Measurements from ENCODE around the gene SLC6A4. TPM values are rescaled to one million over a fixed set of nuclear protein-coding genes. Genes with fewer than 3 reads are reported as not detected.

Gene SLC6A4
- total RNA-seq, 6 experiments from 2014 or later, result not detected

DNA sequence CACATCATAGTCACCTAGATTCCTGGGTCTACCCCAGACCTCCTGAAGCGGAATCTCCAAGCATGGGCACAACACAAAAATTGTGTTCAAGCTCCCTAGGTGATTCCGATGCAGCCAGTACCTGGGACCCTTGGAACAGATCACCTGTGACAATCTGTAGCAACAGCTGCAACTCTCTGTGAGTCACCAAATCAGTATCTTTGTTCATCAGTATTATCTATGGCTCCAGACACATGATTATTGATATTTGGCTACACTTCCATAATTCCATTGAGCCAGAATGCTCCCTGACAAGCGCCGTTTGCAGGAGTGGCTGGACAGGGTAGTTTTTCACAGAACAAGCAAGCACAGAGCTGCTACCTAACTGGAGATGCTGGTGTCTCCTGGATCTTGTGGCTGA is 16.2 kb downstream of the SLC6A4 start:
- WGBS (ENCODE audit: insufficient coverage, low coverage, low lambda C conversion rate, missing lambda C conversion rate), result 80% methylated on average over 1 of the region's 4 CpGs
- H3K27me3 ChIP-seq, result no peaks in the 10 kb centered on the region
- ATAC-seq (peak in 1 of 4 donors; percentile 9), DNase-seq (no peak)
- no peak for TF ChIP-seq POLR2A (IDR thresholded peaks at IDR 0.05)
- TF ChIP-seq, protein P1, sequence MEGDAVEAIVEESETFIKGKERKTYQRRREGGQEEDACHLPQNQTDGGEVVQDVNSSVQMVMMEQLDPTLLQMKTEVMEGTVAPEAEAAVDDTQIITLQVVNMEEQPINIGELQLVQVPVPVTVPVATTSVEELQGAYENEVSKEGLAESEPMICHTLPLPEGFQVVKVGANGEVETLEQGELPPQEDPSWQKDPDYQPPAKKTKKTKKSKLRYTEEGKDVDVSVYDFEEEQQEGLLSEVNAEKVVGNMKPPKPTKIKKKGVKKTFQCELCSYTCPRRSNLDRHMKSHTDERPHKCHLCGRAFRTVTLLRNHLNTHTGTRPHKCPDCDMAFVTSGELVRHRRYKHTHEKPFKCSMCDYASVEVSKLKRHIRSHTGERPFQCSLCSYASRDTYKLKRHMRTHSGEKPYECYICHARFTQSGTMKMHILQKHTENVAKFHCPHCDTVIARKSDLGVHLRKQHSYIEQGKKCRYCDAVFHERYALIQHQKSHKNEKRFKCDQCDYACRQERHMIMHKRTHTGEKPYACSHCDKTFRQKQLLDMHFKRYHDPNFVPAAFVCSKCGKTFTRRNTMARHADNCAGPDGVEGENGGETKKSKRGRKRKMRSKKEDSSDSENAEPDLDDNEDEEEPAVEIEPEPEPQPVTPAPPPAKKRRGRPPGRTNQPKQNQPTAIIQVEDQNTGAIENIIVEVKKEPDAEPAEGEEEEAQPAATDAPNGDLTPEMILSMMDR (IDR thresholded peaks at IDR 0.05), result no peak
- no peaks in the 10 kb centered on the region for H3K9me3 ChIP-seq
- peaks cover 0 to 10% (median 0%) of the 10 kb centered on the region in 4 donors for H3K4me1 ChIP-seq
- H3K36me3 ChIP-seq, result no peaks in the 10 kb centered on the region
- intact Hi-C loops (cut with DNase I), result no loop called here
- no peak overlapping the region for H3K27ac ChIP-seq
- H3K4me3 ChIP-seq, result no peak overlapping the region

DNA sequence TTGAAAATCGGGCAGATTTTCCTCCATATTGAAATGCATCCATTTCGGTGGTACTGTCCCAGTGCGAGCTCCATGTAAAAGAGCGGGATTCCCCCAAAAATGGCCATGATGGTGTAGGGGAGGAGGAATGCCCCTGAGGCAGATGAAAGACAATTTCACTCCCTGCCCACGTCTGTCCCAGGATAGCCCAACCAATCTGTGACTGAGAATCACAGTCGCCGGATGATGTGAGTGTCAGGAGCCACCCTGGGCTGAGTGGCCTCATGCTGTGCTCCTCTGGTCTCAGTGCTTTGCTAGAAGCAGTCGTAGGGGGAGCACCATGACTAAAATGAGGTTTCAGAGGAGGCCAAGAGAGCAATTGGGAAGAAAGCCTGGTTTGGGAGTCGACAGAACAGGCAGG is 16.7 kb downstream of the SLC6A4 start:
- intact Hi-C loops (cut with DNase I), result no loop called here
- TF ChIP-seq, protein P1 (IDR thresholded peaks at IDR 0.05), result no peak
- TF ChIP-seq POLR2A (IDR thresholded peaks at IDR 0.05), result no peak

DNA sequence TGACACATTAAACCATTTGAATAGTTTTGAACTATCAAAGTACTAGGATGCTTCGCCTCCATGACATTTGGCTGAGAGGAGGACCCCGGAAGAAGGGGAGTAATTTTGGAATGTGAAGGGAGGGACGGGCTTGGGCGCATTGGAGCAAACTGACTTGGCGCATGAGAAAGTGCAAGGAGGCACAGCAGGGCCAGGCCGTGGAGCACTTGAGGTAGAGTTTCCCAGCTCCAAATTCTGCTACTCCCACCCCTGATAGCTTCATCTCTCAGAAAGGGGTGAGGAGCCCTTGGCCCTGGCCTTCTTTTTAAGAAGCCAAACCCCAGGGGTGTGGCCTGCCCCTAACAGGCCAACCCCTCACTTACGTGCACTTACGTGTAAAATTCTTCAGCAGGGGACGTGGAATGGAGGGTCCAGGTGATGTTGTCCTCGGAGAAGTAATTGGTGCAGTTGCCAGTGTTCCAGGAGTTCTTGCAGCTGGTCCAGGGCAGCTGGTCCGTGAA is 17.7 kb downstream of the SLC6A4 start:
- Histone ChIP-seq H3K27me3 (no peaks in the 10 kb centered on the region), H3K36me3 (no peaks in the 10 kb centered on the region), H3K27ac (no peak overlapping the region), H3K4me1 (peaks cover 0 to 10% (median 0%) of the 10 kb centered on the region in 4 donors), H3K9me3 (no peaks in the 10 kb centered on the region), H3K4me3 (no peak overlapping the region)
- TF ChIP-seq POLR2A (IDR thresholded peaks at IDR 0.05), result no peak
- TF ChIP-seq, protein P1 (IDR thresholded peaks at IDR 0.05), result no peak
- ATAC-seq (no peak), DNase-seq (no peak)
- intact Hi-C loops (cut with DNase I), result no loop called here
- 84% methylated on average over 8 of the region's 11 CpGs for WGBS (ENCODE audit: insufficient coverage, low coverage, low lambda C conversion rate, missing lambda C conversion rate)

More for the DNA sequence above, 16.7 kb downstream of the SLC6A4 start:
- WGBS (ENCODE audit: insufficient coverage, low coverage, low lambda C conversion rate, missing lambda C conversion rate), result 90% methylated on average over 5 of the region's 9 CpGs
- Histone ChIP-seq H3K9me3 (no peaks in the 10 kb centered on the region), H3K27me3 (no peaks in the 10 kb centered on the region), H3K4me3 (no peak overlapping the region), H3K4me1 (peaks cover 0 to 10% (median 0%) of the 10 kb centered on the region in 4 donors), H3K27ac (no peak overlapping the region), H3K36me3 (no peaks in the 10 kb centered on the region)
- no peak for ATAC-seq
- no peak for DNase-seq

DNA sequence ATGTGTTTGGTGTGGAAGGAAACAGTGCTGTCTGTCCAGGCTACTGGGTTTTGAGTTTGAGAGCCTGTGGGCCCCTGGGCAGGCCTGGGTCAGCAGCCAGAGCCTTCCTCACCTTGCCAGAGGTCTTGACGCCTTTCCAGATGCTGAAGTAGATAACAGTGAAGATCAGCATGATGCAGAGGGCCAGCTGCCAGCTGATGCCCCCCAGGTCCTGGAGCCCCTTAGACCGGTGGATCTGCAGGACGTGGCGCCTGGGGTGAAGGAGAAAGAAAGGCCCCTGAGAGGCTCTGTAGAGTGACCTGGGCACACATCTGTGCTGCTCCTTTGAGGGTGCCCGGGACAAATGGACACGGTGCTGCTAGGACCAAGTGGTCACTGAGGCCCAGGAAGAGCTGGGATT is 18.4 kb downstream of the SLC6A4 start:
- Histone ChIP-seq H3K4me3 (no peak overlapping the region), H3K4me1 (peaks cover 0 to 10% (median 0%) of the 10 kb centered on the region in 4 donors), H3K27ac (no peak overlapping the region), H3K27me3 (no peaks in the 10 kb centered on the region), H3K36me3 (no peaks in the 10 kb centered on the region), H3K9me3 (no peaks in the 10 kb centered on the region)
- TF ChIP-seq POLR2A (IDR thresholded peaks at IDR 0.05), result no peak
- TF ChIP-seq, protein P1 (IDR thresholded peaks at IDR 0.05), result no peak
- DNase-seq (no peak), ATAC-seq (no peak)
- no CpG with 5 or more reads among the region's 6 CpGs for WGBS (ENCODE audit: insufficient coverage, low coverage, low lambda C conversion rate, missing lambda C conversion rate)
- intact Hi-C loops (cut with DNase I), result no loop called here

DNA sequence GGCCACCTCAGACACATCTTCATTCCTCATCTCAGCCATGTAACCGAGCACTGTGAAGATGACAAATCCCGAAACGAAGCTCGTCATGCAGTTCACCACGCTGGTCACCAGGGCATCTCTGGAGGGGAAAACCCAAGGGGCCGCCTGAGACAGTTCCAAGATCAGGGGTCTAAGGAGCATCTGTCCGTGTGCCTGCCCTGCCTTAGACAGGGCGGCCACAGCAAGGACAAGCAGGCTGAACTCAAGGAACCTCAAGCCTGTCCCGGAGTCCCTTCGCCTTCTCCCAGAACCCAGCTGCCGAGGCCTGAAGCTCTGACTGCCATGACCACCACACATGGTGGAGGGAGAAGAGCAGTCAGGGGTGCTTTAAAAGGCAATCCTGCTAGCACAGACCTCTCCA is 22.7 kb downstream of the SLC6A4 start:
- no peak for DNase-seq
- no peak for ATAC-seq
- intact Hi-C loops (cut with DNase I), result no loop called here
- no peaks in the 10 kb centered on the region for H3K4me1 ChIP-seq
- H3K9me3 ChIP-seq, result no peaks in the 10 kb centered on the region
- H3K36me3 ChIP-seq, result no peaks in the 10 kb centered on the region
- no peaks in the 10 kb centered on the region for H3K27me3 ChIP-seq
- WGBS (ENCODE audit: insufficient coverage, low coverage, low lambda C conversion rate, missing lambda C conversion rate), result 90% methylated on average over 2 of the region's 11 CpGs
- no peak for TF ChIP-seq POLR2A (IDR thresholded peaks at IDR 0.05)
- TF ChIP-seq, protein P1 (IDR thresholded peaks at IDR 0.05), result no peak
- H3K27ac ChIP-seq, result no peak overlapping the region
- H3K4me3 ChIP-seq, result no peak overlapping the region
